K562 (cell line): ENCODE measurements around the gene ACER1. TPM values are rescaled to one million over a fixed set of nuclear protein-coding genes. Genes with fewer than 3 reads are reported as not detected.

Source experiments
- C11orf30 ChIP-seq: fragments of 450-650 bp; IDR thresholded peaks from 2 replicates; pipeline ENCODE4 v1.6.1; 2016; ENCODE audit warnings: low read depth, mild to moderate bottlenecking
- CREBBP ChIP-seq: IDR thresholded peaks from one replicate; pipeline ENCODE4 v1.6.1; 2012; ENCODE audit warnings: low read depth, mild to moderate bottlenecking, control low read depth, inconsistent platforms, low read length
- E4F1 ChIP-seq: fragments of 250-450 bp; sonication (Bioruptor Pico); IDR thresholded peaks from 2 replicates; pipeline ENCODE4 v1.5.0; 2021; ENCODE audit warnings: mild to moderate bottlenecking, borderline replicate concordance
- GTF2E2 ChIP-seq: fragments of 200-800 bp; sonication (Bioruptor generic); IDR thresholded peaks from 2 replicates; pipeline ENCODE4 v1.6.1; 2016; ENCODE audit warnings: missing genetic modification characterization, missing compliant biosample characterization
- PRDM10 ChIP-seq: fragments of 450-650 bp; IDR thresholded peaks from 2 replicates; pipeline ENCODE4 v1.6.1; 2018; ENCODE audit not compliant: partially characterized antibody
- SMARCA5 ChIP-seq: fragments of 450-650 bp; IDR thresholded peaks from 2 replicates; pipeline ENCODE4 v1.6.1; 2016
- TRIM25 ChIP-seq: fragments of 450-650 bp; IDR thresholded peaks from 2 replicates; pipeline ENCODE4 v1.7.0; 2016; ENCODE audit warnings: borderline replicate concordance
- ZFX ChIP-seq: sonication (generic); formaldehyde crosslinking; IDR thresholded peaks from 2 replicates; pipeline ENCODE4 v1.8.0; 2022; ENCODE audit warnings: mild to moderate bottlenecking, missing genetic modification reagents, moderate library complexity
- ZNF609 ChIP-seq: sonication (generic); formaldehyde crosslinking; IDR thresholded peaks from 2 replicates; pipeline ENCODE4 v1.8.1; 2023; ENCODE audit warnings: missing genetic modification reagents, mild to moderate bottlenecking, borderline replicate concordance
- polyA plus RNA-seq, 8 experiments: library from polyadenylated mRNA; depleted of rRNA in 4 of 8; stranded (reverse) in 5 of 8; unstranded in 3 of 8; fragments of >200 nt; fragmentation: Nextera tagmentation in 2 of 8; fragmentation: Illumina TruSeq in 1 of 8; extraction: Ambion mirVana in 2 of 8; extraction: Trizol in 1 of 8; gene quantifications; 2 replicates each; pipeline versions ENCODE4 v1.2.1 to v1.2.3, GENCODE V29; 2011 to 2014; ENCODE audit warnings: inconsistent platforms in 1 of 8, missing spikeins in 1 of 8
- total RNA-seq, 7 experiments: library from RNA; depleted of rRNA in 6 of 7; stranded (reverse); fragments of >200 nt in 6 of 7; fragmentation: Illumina TruSeq in 2 of 7; extraction: Trizol in 2 of 7; gene quantifications; 2 replicates each; pipeline versions ENCODE4 v1.2.1 to v1.2.3, GENCODE V29; 2011 to 2021; ENCODE audit warnings: low replicate concordance in 1 of 7

ACER1 gene
- total and polyA plus RNA-seq, 9 of the 15 experiments (the other 6 are each of a cell fraction or from before 2014, with no cell fraction given): not detected

- TF ChIP-seq PRDM10 (no peak), E4F1 (CRISPR knock-in tag) (peak; percentile 15; the same call in 1 of the 2 replicates), ZNF609 (CRISPR knock-in tag) (0 out of 2 replicates have a peak, but pooled peaks have one; percentile 19), ZFX (CRISPR knock-in tag) (peak; percentile 97), GTF2E2 (peak; percentile 13; the same call in 1 of the 2 replicates), C11orf30 (no peak), CREBBP (no peak), TRIM25 (no peak), SMARCA5 (peak; percentile 78)
Measured at GRCh38 chr19:6372594-6373095, 39.2 kb upstream of the ACER1 start, which contains the start of gene ALKBH7 (continued).
